HG02588 (cell line): ENCODE results near the gene DIRAS2.

Experiments used
- ATAC-seq: cut with Tn5 transposase; IDR thresholded peaks from one replicate; pipeline ENCODE4 v1.9.1; 2021; ENCODE audit warnings: mild to moderate bottlenecking, moderate library complexity; ENCODE audit not compliant: unreplicated experiment

Gene DIRAS2

GRCh38 chr9:90613502-90613901 is 29.1 kb downstream of the DIRAS2 start:
- ATAC-seq = no peak

- ATAC-seq = no peak
These were observed 29.7 kb downstream of the DIRAS2 start for GRCh38 chr9:90612957-90613356.

GRCh38 chr9:90611568-90611967 is 31.1 kb downstream of the DIRAS2 start:
- no peak for ATAC-seq

- ATAC-seq = no peak
These were observed 31.5 kb downstream of the DIRAS2 start for GRCh38 chr9:90611121-90611520.

GRCh38 chr9:90607701-90608516 is 34.7 kb downstream of the DIRAS2 start:
- no peak for ATAC-seq

GRCh38 chr9:90600029-90600428 is 42.6 kb downstream of the DIRAS2 start:
- ATAC-seq = no peak

- ATAC-seq = no peak
These were observed 44.4 kb downstream of the DIRAS2 start for GRCh38 chr9:90598191-90598590.

- no peak for ATAC-seq
These were observed 49.0 kb downstream of the DIRAS2 start for GRCh38 chr9:90593646-90594045.

GRCh38 chr9:90580576-90580975 is 62.0 kb downstream of the DIRAS2 start:
- no peak for ATAC-seq

GRCh38 chr9:90579181-90579580 is 63.4 kb downstream of the DIRAS2 start:
- no peak for ATAC-seq

GRCh38 chr9:90578126-90578815 is 64.4 kb downstream of the DIRAS2 start:
- no peak for ATAC-seq

- no peak for ATAC-seq
These were observed 73.1 kb downstream of the DIRAS2 start for GRCh38 chr9:90569511-90569910.

GRCh38 chr9:90568667-90569066 is 74.0 kb downstream of the DIRAS2 start:
- ATAC-seq = no peak

GRCh38 chr9:90562229-90562628 is 80.4 kb downstream of the DIRAS2 start:
- no peak for ATAC-seq
